GM12878 (cell line): ENCODE measurements around the gene CIRBP. TPM values are rescaled to one million over a fixed set of nuclear protein-coding genes. Genes with fewer than 3 reads are reported as not detected.

ENCODE experiments used
- ATAC-seq: fragments of 200-7000 bp; cut with Tn5 transposase; 3 replicates; pipeline ENCODE4 v1.9.1; 2020; ENCODE audit warnings: mild to moderate bottlenecking, moderate library complexity
- BruUV-seq: library from RNA; stranded (reverse); fragments of 400-500 nt; replicated peaks from 2 replicates; lab custom pipeline; 2021; lab: Mats Ljungman, UMichigan
- CTCF ChIA-PET: fragments of 300-600 bp; sonication (Branson Sonifier 250); formaldehyde crosslinking; extraction: SDS; loops from one replicate; lab custom pipeline; 2021; ENCODE audit warnings: inconsistent platforms; lab: Yijun Ruan, JAX
- POLR2A ChIA-PET: fragments of 350-600 bp; formaldehyde crosslinking; extraction: SDS; loops from one replicate; lab custom pipeline; 2021; ENCODE audit warnings: inconsistent platforms; lab: Charles Lee
- RAD21 ChIA-PET: fragments of 300-600 bp; sonication (Branson Sonifier 250); formaldehyde crosslinking; loops from one replicate; lab custom pipeline; 2023; ENCODE audit warnings: antibody characterized with exemption; ENCODE audit not compliant: unreplicated experiment; lab: Charles Lee
- SMC1A ChIA-PET: fragments of 300-600 bp; sonication (Branson Sonifier 250); formaldehyde crosslinking; loops from one replicate; lab custom pipeline; 2023; ENCODE audit not compliant: unreplicated experiment, uncharacterized antibody; lab: Charles Lee
- DNase-seq: peaks from one replicate; pipeline ENCODE4 v3.0.0-alpha.2; 2011; ENCODE audit warnings: low read depth, low spot score
- FAIRE-seq: peaks from 3 replicates; lab custom pipeline; 2011; peaks lifted over from hg19 to GRCh38; lab: Jason Lieb, UNC
- H2AFZ ChIP-seq: 2 replicates; pipeline ENCODE4 v1.6.0; 2011; ENCODE audit warnings: low read depth, low read length, control low read depth; ENCODE audit not compliant: control insufficient read depth
- H3K27ac ChIP-seq: 2 replicates; pipeline ENCODE4 v1.5.1; 2011; ENCODE audit warnings: control low read depth; ENCODE audit not compliant: control insufficient read depth, insufficient read depth
- H3K27me3 ChIP-seq, 2 experiments: replicated peaks in 1 of 2; 2 replicates each; pipeline versions ENCODE4 v1.6.0 to v1.6.1; 2011; ENCODE audit warnings: low read length in 1 of 2; ENCODE audit not compliant: control insufficient read depth in 2 of 2, insufficient read depth in 2 of 2
- H3K36me3 ChIP-seq, 2 experiments: 2 replicates each; pipeline ENCODE4 v1.5.1; 2011; ENCODE audit warnings: low read length in 1 of 2; ENCODE audit not compliant: control insufficient read depth in 2 of 2, insufficient read depth in 2 of 2
- H3K4me1 ChIP-seq: 2 replicates; pipeline ENCODE4 v1.6.1; 2011; ENCODE audit warnings: mild to moderate bottlenecking, low read length, moderate library complexity, mixed read lengths; ENCODE audit not compliant: control insufficient read depth, insufficient read depth
- H3K4me2 ChIP-seq: 2 replicates; pipeline ENCODE4 v1.6.0; 2011; ENCODE audit warnings: control low read depth; ENCODE audit not compliant: control insufficient read depth, insufficient read depth
- H3K4me3 ChIP-seq: fragments of 200-600 bp; sonication (generic); 2 replicates; pipeline ENCODE4 v1.5.1; 2016
- H3K79me2 ChIP-seq: 2 replicates; pipeline ENCODE4 v1.6.0; 2011; ENCODE audit warnings: low read length; ENCODE audit not compliant: control insufficient read depth, insufficient read depth
- H3K9ac ChIP-seq: 2 replicates; pipeline ENCODE4 v1.8.0; 2011; ENCODE audit warnings: low read length, control low read depth, mixed read lengths; ENCODE audit not compliant: control insufficient read depth, insufficient read depth
- H3K9me3 ChIP-seq: replicated peaks from 3 replicates; pipeline ENCODE4 v1.5.1; 2011; ENCODE audit warnings: mild to moderate bottlenecking, low read length; ENCODE audit not compliant: control insufficient read depth, insufficient read depth
- H4K20me1 ChIP-seq: 2 replicates; pipeline ENCODE4 v1.6.0; 2011; ENCODE audit not compliant: control insufficient read depth, insufficient read depth
- ATF3 ChIP-seq: IDR thresholded peaks from 2 replicates; pipeline ENCODE4 v1.6.1; 2011; ENCODE audit warnings: low read depth, mild to moderate bottlenecking, low read length, moderate library complexity, borderline replicate concordance; ENCODE audit errors: extremely low read depth
- CBX3 ChIP-seq: fragments of 200-600 bp; sonication (generic); IDR thresholded peaks from 2 replicates; pipeline ENCODE4 v1.6.1; 2016; ENCODE audit warnings: low read depth, borderline replicate concordance
- CBX5 ChIP-seq: sonication (generic); IDR thresholded peaks from 2 replicates; pipeline ENCODE4 v1.6.1; 2016; ENCODE audit warnings: low read depth, moderate library complexity, mild to moderate bottlenecking, inconsistent platforms
- HSF1 ChIP-seq: fragments of 150-350 bp; IDR thresholded peaks from 2 replicates; pipeline ENCODE4 v1.6.1; 2014; ENCODE audit warnings: mild to moderate bottlenecking, low read depth, low read length
- JUND ChIP-seq: IDR thresholded peaks from 2 replicates; pipeline ENCODE4 v1.6.1; 2012; ENCODE audit warnings: low read depth, mild to moderate bottlenecking, low read length, improper control_type of control experiment, moderate library complexity
- LARP7 ChIP-seq: fragments of 450-650 bp; IDR thresholded peaks from 2 replicates; pipeline ENCODE4 v1.6.1; 2017; ENCODE audit warnings: mild to moderate bottlenecking
- MYB ChIP-seq: fragments of 150-350 bp; IDR thresholded peaks from 2 replicates; pipeline ENCODE4 v1.6.1; 2014; ENCODE audit warnings: mild to moderate bottlenecking, low read depth, low read length, borderline replicate concordance
- NBN ChIP-seq: fragments of 450-650 bp; IDR thresholded peaks from 2 replicates; pipeline ENCODE4 v1.6.1; 2016
- NR2F1 ChIP-seq: fragments of 450-650 bp; conservative IDR thresholded peaks from 2 replicates; pipeline ENCODE4 v1.6.1; 2017; ENCODE audit warnings: mild to moderate bottlenecking
- PAX8 ChIP-seq: fragments of 450-650 bp; IDR thresholded peaks from 2 replicates; pipeline ENCODE4 v1.6.1; 2017; ENCODE audit warnings: mild to moderate bottlenecking, moderate library complexity
- PML ChIP-seq: IDR thresholded peaks from 2 replicates; pipeline ENCODE4 v1.6.1; 2012; ENCODE audit warnings: low read length, inconsistent platforms
- POLR2A ChIP-seq: IDR thresholded peaks from 2 replicates; pipeline ENCODE4 v1.6.1; 2011; ENCODE audit warnings: low read depth, mild to moderate bottlenecking, low read length
- POLR2AphosphoS5 ChIP-seq: IDR thresholded peaks from 2 replicates; pipeline ENCODE4 v1.6.1; 2011; ENCODE audit warnings: mild to moderate bottlenecking, low read length, inconsistent platforms
- RCOR1 ChIP-seq: conservative IDR thresholded peaks from 2 replicates; pipeline ENCODE4 v1.6.1; 2012; ENCODE audit warnings: low read depth, low read length, improper control_type of control experiment
- SREBF1 ChIP-seq: IDR thresholded peaks from 2 replicates; pipeline ENCODE4 v1.6.1; 2012; ENCODE audit warnings: mild to moderate bottlenecking, low read length
- TAF1 ChIP-seq: IDR thresholded peaks from 2 replicates; pipeline ENCODE4 v1.6.1; 2011; ENCODE audit warnings: mild to moderate bottlenecking, low read depth, low read length, borderline replicate concordance
- TCF7 ChIP-seq: IDR thresholded peaks from 2 replicates; pipeline ENCODE4 v1.6.1; 2014; ENCODE audit warnings: antibody characterized with exemption, borderline replicate concordance
- WGBS: methylation state at CpG from one replicate; pipeline ENCODE4 v1.1.6; 2016; ENCODE audit warnings: low lambda C conversion rate; ENCODE audit not compliant: insufficient replicate concordance, insufficient coverage; ENCODE audit errors: missing lambda C conversion rate; 5-methylcytosine and 5-hydroxymethylcytosine counted together
- in situ Hi-C: fragments of 300-500 bp; cut with MboI; formaldehyde crosslinking; loops from 9 replicates; pipeline ENCODE4 v1.14.3; 2018; ENCODE audit warnings: mixed read lengths
- intact Hi-C: fragments of 100-400 bp; cut with micrococcal nuclease; formaldehyde crosslinking; loops from one replicate; pipeline ENCODE4 v1.14.2; 2022; ENCODE audit not compliant: unreplicated experiment
- polyA plus RNA-seq, 11 experiments: library from polyadenylated mRNA; depleted of rRNA in 4 of 11; unstranded in 6 of 11; stranded (reverse) in 5 of 11; fragments of >200 nt; fragmentation: Nextera tagmentation in 4 of 11; fragmentation: Illumina TruSeq in 1 of 11; extraction: Ambion mirVana in 4 of 11; extraction: Trizol in 1 of 11; gene quantifications; 1 replicate in 1 of 11; 2 replicates in 10 of 11; pipeline versions ENCODE4 v1.2.1 to v1.2.3, GENCODE V29; 2011 to 2016; ENCODE audit warnings: inconsistent platforms in 2 of 11, missing spikeins in 2 of 11, low read depth in 1 of 11
- total RNA-seq, 4 experiments: library from RNA; depleted of rRNA in 3 of 4; stranded (reverse); fragments of >200 nt in 3 of 4; fragmentation: Illumina TruSeq in 1 of 4; extraction: Trizol in 1 of 4; gene quantifications; 2 replicates each; pipeline versions ENCODE4 v1.2.1 to v1.2.3, GENCODE V29; 2013 to 2021

Gene CIRBP
- total and polyA plus RNA-seq, 10 of the 15 experiments (the other 5 are each of a cell fraction or from before 2014, with no cell fraction given): 27.6 to 335 (median 229) TPM

GRCh38 chr19:1229056-1229923 is 39.8 kb upstream of the CIRBP start:
- ATAC-seq (no peak), FAIRE-seq (no peak), DNase-seq (no peak)
- no peaks in the 10 kb centered on the region for H4K20me1 ChIP-seq
- peaks cover 0 to 3% of the 10 kb centered on the region in 2 experiments; a peak in 2 of 4 replicates for H3K36me3 ChIP-seq
- RAD21 ChIA-PET: no interaction called here
- no peak overlapping the region for H3K9ac ChIP-seq
- CTCF ChIA-PET: no interaction called here
- no TSS peak for BruUV-seq
- no peaks in the 10 kb centered on the region for H3K4me1 ChIP-seq
- H3K79me2 ChIP-seq: no peaks in the 10 kb centered on the region
- H2AFZ ChIP-seq: no peak overlapping the region
- in situ Hi-C loops: no loop called here
- no peak overlapping the region for H3K4me3 ChIP-seq
- intact Hi-C loops: no loop called here
- SMC1A ChIA-PET: no interaction called here
- no peaks in the 10 kb centered on the region for H3K27me3 ChIP-seq
- 98% methylated on average over 29 of the region's 158 CpGs for WGBS
- TF ChIP-seq JUND (no peak), POLR2A (no peak), PML (no peak), HSF1 (no peak), POLR2AphosphoS5 (no peak), TAF1 (no peak), CBX5 (no peak), MYB (no peak), NR2F1 (no peak), NBN (no peak), SREBF1 (no peak), RCOR1 (no peak), PAX8 (no peak), LARP7 (no peak), ATF3 (no peak), TCF7 (no peak), CBX3 (no peak)
- no peak overlapping the region for H3K4me2 ChIP-seq
- H3K27ac ChIP-seq: no peak overlapping the region
- POLR2A ChIA-PET: no interaction called here
- H3K9me3 ChIP-seq: no peaks in the 10 kb centered on the region
